Measurements from ENCODE around the gene IFNA2.
"Not testable (repeated sequence)": the region's sequence is repeated elsewhere in the genome, so short reads cannot be mapped to it uniquely, and the experiment has no call there.

Gene IFNA2

DNA sequence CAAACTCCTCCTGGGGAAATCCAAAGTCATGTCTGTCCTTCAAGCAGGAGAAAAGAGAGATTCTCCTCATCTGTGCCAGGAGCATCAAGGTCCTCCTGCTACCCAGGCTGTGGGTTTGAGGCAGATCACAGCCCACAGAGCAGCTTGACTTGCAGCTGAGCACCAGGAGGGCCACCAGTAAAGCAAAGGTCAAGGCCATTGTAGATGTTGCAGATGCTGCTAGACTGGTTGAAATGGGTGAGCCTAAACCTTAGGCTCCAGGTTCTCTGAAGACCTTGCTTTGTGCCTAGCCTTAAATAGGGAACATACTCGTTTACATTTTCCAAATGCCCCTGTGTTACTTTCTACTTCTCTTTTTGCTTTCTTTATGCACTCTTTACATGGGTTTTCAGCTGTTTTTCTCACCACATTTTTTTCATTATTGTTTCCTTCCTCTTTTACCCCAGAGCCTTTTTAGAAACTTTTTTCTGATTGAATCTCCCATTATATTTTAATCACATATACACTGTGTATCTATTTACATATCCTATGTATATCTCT lies at the start of gene IFNA2:
IFNA2 (minus strand) TSS at position 268 of the 540 bp plus-strand sequence; CDS start at position 199, 69 bp downstream.
- no peak for ATAC-seq
- DNase-seq = no peak

DNA sequence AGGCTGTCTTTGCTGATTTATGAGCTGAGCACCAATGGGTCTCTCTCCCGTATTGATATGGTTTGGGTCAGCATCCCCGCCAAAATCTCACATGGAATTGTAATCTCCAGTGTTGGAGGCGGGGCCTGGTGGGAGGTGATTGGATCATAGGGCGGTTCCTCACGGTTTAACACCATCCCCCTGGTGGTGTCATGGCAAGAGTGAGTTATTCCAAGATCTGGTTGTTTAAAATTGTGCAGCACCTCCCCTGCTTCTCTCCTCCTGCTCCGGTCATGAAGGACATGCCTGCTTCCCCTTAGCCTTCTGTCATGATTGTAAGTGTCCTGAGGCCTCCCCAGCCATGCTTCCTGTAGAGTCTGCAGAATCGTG lies 49.8 kb upstream of the IFNA2 start:
- not testable (repeated sequence) for DNase-seq, ATAC-seq

DNA sequence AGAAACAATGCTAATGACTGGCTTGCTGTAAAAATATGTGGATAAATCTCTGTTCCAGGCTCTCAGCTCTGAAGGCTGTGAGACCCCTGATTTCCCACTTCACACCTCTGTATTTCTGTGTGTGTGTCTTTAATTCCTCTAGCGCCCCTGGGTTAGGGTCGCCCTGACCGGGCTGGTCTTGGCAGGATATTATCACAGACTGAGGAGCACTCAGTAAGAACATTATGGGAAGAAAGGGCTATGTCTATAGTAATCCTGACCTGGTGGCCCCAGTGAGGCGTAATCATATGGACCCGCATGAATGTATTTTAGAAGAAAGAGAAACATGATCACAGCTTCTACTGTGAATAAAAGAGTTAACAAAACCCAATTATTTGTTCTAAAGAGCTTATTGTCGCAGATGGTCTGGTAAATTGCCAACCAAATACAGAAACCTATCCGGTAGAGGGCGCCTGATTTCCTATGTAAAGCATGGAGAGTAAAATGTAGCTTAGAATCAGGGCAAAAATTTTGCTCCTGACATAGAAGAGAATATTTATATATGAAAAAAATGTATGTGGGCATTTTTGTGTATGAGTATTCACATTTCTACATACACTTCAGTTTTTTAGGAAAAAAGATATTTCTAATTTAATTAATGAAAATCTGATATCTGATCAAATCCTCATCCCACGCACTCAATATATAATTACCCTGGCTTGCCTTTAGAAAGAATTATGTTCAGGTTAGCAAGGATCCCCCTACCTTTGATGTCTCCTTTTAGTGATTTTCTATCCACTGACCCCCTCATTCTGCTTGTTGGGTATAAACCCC lies 49.2 kb upstream of the IFNA2 start:
- ATAC-seq (no peak), DNase-seq (peak; percentile 62)

DNA sequence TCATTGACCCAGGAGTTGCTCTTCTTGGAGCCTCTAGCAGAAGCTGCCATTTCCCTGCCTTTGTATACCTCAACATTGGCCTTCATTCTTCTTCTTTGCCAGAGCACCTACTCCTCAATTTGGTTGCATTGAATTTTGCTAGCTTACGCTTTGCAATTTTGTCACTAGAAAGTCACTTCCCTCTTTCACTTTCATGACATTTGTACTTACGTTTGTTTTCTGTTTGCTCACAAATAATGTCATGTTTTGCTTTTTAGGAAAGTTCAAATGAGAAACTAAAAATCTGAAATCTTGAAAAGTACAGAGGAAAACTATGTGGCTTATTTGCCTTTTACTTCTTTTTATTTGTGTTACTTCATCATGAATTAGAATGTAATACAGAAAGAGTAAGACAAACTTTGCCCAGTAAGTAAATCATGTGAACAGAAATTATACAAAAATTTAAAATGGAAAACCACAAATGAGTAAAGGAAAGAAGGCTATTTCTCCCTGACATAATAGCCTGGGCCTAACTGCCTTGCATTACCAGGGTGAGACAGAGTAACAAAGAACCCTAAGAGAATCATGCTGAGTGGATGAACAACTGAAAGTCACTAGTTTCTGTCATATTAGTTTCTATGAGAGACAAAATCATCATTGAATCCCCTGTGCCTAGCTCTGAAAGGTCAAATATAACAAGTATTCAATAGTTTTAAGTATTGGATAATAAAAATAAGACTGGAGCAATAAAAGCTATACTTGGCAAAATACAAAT lies 47.7 kb upstream of the IFNA2 start:
- DNase-seq = no peak
- no peak for ATAC-seq

DNA sequence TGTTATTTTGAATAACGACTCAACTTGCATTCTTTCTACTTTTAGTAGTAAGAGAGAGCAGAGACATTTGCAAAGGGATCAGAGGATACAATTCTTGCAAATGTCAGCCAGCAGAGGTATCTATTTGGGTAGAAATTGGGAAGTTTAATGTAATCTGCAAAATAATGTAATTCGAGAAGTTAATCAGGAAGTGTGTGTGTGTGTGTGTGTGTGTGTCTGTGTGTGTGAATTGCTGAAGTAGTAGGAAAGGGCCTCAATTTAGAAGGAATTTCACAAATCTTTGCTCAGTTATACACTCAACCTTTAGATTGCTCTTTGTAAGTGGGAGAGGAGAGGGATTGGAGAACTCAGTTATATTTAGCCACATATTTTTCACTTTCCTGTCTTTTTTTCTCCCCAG lies 44.0 kb upstream of the IFNA2 start:
- ATAC-seq (no peak), DNase-seq (no peak)

DNA sequence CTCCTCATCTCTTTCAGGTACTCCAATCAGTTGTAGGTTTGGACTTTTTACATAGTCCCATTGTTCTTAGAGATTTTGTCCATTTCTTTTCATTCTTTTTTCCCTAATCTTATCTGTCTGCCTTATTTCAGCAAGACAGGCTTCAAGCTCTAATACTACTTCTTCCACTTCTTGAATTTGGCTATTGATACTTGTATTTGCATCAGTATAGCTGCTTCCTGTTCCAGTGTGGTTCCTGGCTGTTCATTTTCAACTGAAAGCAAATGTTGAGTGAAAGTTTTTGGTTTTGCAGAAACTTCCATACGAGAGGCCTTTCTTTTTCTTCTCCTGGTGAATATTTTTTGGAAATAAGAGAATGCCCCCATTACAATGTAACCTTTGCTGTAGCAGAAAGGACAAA lies 43.0 kb upstream of the IFNA2 start:
- no peak for ATAC-seq

DNA sequence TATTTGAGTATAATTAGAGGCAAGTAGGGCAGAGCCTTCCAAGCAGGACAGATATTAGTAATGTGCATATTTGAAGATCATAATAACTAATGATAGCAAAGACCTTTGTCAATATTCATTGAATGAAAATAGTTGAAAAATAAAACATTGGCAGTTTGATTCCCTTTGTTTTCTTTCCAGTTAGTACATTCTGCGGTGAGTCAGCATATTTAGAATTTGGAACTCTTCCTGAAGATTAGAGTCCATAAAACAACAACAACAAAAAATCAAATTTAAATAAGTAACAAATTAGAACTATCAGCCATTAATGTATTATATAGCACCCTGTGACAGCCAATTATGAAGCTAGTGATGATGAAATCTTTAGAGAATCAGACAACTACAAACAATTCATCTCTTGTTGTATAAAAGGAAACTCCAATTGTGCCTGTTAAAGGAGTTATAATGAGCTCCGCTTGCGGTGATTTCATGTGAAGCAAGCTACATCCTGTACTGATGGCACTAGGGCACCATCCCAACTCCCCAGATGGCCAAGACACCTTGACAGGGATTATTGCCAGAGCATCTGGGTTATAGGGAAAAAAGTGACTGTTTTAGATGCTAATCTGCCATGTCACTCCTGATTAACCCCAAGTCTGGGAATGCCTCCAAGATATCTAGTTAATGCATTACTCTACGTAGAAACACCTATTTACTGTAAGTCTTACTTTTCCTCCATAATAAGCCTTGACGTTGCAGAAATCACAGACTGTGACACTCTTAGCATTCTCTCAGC lies 30.5 kb upstream of the IFNA2 start:
- ATAC-seq (no peak), DNase-seq (no peak)

More for the DNA sequence above, 43.0 kb upstream of the IFNA2 start:
- DNase-seq = no peak

DNA sequence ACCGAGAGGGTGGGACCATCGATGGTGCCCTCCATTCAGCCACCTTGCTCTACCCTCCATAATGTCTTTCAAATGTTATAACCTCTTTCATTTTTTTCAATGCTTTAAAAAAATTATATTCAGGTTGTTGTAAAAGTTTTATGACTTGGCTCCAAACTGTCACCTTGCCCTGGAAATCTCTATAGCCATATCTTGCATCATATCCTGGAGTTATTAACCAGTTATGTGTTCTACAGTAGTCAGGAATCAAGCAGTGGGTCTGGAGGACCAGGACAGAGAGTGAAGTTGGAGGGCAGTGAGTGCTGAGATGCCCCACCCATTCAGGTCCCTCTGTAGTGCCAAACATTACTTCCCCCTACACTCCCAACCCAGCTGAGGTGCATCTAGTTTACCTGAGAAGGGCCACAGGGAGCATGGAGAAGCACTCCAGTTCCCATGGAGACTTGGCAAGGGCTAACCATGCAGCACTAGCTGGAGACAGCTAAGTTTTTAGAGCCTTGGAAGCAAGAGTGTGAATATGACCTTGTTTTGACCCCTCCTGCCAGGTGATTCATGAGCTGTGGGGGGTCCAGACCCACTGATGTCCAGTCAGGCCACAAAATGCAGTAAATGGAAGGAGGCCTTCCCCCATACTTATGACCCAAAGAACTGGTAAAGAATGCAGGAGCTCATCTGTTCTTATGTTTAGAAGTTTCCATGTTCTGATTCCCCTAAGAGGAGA lies 29.2 kb upstream of the IFNA2 start:
- no peak for ATAC-seq
- DNase-seq = no peak

DNA sequence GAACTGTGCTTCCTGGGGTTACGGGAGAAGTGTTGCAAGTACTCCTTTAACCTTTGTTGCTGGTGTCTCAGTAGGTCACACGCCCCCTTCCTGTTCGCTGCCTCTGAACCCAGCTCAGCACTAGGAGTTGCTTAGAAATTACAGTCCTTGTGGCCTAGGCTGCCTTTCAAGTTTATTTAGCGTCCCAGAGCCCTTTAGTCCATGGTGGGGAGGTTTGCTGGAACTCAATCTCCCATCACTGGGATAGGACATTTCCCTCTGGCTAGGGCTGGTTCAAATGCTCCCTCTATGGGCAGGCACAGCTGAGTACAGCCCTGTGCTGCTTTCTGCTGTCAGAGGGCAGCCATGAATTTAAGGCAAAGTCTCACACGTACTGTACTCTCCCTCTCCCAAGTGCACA lies 28.4 kb upstream of the IFNA2 start:
- DNase-seq (no peak), ATAC-seq (no peak)

DNA sequence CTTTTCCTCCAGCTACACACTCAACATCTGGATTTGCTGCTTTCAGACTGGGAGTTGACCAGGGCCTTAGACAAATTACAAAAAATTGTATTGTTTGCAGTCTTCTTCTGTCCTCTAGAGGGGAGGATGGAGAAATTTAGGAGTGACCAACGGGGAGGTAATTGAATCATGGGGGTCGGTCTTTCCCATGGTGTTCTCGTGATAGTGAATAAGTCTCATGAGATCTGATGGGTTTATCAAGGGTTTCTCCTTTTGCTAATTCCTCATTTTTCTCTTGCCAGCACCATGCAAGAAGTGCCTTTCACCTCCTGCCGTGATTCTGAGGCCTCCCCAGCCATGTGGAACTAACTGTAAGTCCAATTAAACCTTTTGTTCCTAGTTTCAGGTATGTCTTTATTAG lies 28.0 kb upstream of the IFNA2 start:
- no peak for ATAC-seq

DNA sequence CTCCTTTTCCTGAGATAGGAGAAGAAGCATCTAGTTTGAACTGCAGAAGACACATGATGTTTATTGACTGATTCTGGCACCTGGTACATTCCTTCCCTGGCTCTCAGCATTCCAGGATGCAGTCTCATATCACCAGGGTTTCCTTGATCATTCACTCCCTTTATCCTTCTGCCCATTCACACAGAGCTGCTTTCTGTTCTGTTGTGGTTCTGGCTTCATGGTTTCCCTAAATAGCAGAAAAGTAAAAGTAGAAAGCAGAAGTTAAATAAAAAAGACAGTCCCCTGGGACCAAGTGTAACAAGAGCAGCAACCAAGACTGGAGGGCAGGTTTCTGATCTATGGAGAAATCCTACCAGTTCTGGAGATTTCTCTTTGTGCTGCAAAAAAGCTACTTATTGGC lies 26.9 kb upstream of the IFNA2 start:
- DNase-seq (no peak), ATAC-seq (no peak)

More for the DNA sequence above, 28.0 kb upstream of the IFNA2 start:
- no peak for DNase-seq

DNA sequence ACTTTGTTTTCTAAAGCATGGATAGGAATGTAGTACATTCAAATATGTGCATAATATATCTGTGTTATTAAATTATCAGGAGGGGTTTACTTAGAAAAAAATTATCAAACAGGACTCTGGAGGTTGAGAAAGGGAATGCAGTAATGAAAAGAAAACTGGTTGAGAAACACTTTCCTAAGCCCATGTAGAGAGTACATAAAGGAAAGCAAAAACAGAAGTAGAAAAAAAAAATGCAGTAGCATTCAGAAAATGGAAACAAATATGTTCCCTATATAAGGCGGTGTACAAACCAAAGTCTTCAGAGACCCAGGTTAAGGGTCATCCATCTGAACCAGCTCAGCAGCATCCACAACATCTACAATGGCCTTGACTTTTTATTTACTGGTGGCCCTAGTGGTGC lies 23.6 kb upstream of the IFNA2 start, which contains the start of gene IFNA8:
IFNA8 (plus strand) TSS at position 301 of the 400 bp plus-strand sequence; CDS start at position 361, 60 bp downstream.
- no peak for DNase-seq
- ATAC-seq = no peak

DNA sequence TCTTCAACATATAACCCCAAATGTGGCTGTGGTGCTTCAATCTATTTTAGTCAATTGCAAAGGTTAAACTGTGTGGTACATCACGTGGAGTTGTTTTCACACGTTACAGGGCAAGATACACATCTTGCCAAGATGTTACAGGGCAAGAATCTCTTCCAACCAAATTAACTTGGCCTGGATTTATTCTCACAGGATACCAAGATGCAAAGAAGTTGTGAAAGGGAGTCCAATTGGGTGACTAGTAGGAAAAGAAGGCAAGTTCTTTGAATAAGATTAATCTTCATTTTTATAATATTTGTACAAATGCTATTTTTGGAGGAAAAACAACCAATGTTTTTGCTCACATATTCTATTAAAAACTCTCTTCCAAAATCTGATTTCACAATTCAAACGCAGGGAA lies 18.9 kb upstream of the IFNA2 start:
- no peak for ATAC-seq
- DNase-seq = no peak

DNA sequence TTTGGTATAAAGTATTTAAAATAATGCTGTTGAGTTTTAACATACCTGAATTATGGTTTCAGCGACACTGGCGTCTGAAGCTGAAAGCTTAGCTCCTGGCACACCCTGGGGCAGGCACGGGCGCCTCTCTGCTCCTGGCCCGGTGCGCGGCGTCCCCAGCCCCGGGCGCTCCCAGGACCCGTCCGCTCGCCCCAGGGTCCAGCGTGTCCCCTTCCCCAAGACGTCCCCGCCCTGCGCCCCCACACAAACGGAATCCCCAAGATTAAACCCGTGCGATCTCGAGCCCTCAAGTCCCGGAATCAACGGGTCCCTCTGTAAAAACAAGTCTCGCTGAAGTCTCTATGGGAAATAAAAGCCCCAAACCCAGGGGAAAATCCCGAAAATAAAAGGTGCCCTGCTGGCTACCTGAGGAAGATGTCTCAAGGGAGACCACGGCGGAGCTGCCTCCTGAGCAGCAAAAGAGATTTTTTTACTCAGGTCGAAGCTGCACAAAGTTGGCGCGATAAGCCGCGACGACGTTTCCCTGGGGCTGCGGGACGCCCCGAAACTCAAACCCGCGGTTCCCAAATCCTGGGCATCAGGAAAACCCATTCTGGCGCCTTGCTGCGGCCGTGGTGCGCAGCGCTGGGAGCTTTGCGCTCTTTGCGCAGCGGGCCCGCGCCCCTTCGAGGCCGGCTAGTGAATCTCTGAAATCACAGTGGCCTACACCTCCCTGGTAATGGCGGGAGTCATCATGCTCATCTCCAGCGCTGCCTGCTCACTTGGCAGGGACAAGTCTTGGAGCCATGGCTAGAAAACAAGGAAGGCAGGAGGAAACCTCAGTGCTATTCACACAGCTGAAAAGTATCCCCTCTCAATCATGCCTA lies 17.4 kb upstream of the IFNA2 start:
- peak; percentile 65 for ATAC-seq
- peak; percentile 31 for DNase-seq

DNA sequence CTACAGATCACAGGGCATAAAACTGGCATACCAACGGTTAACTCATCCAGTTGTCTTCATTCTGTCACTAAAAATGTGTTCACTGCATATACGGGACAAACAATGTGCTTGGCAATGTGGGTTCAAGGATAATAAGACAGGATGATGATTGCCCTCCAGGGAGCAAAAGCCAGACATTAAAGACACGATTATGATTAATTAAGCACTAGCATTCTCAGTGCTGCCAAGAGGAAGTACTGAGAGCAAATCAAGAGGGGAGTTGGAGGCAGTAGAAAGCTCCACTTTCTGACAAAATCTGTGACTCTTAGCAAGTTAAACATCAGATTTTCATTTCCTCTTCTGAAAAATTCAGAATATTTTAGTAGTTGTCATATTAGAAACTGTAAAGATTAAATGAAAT lies 14.8 kb upstream of the IFNA2 start:
- no peak for DNase-seq
- no peak for ATAC-seq

DNA sequence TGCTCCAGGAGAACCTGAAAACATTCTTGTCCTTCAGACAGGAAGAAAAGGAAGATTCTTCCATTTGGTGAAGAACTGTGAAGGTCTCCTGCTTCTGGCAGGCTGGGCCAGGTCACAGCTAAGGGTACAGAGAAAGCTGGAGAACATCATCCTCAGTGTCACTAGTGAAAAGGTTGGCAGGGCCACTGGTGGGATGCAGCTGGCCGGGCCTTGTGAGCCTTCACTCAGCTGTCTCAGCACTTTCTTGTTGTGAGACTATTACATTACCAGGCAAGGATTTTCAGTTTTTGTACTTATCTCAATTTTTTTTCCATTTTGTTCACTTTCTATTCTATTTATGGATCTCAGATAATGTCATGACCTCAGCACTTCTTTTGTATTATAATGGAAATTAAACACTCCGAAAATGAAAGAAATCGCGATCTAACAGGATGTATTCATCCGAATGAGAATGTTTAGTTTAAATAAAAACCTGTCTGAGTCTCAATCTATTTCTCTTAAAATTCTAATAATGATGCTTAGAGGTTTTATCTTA lies 13.8 kb upstream of the IFNA2 start:
- ATAC-seq (no peak), DNase-seq (no peak)

DNA sequence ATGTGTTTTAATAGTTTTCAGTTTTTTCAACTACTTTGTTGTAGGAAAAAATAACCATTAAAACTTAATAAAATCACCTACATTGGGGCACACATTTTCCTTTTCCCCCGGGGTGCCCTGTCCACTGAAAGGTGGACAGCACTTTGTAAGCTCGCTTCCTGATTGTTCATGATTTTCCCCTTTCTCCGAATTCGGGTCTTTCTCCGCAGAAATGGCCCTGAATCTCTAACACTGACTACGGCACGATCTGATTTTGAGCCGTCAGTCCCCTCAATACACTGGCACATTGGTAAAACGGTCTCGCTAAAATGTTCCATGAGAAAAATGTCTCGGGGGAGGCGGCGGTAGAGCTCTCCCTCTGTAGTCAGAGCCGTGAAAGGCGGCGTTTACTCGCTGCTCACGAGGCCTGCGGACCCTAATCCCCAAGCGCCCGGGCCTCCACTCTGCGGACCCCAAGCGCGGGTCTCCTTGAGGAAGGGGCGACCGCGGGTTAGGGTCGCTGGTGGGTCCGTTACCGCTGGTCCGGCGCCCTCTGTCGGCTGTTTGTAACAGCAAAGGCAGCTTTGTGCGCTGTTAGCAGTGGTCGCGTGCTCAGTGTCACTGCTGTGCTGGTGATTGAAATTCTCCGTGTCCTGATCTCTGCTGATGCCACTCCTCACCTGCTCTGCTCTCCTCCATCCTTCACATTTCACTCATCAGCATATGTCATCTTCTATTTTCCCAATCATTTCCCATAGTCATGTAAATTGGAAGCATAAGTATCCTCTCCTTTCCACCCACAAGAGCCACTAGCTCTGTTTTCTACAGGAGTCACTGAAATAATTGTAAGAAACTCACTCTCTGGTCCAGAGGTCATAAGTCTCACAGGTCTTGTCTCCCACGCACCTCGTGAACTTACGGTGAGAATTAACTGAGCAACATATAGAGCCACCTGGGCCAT lies 10.8 kb upstream of the IFNA2 start:
- DNase-seq = peak; percentile 75
- ATAC-seq = peak; percentile 81

DNA sequence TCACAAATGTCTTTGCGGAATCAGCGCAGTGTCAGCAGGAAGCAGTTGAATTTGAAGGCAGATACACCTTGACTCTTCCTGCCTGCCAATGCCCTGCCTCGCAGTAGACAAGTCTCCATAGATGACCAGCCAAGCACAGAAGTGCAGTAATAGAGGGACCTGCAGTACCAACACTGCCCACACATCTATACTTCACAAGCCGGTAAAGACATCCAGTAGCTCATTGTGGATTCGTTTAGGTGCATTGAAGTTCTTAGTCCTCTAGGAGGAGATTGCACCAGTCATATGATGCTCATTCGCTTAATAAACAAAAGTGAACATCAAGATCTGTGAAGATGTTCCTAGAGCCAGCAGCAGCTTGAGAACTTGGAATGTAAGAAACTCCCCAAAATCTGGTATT lies 7.1 kb upstream of the IFNA2 start:
- ATAC-seq (peak; percentile 43), DNase-seq (no peak)

DNA sequence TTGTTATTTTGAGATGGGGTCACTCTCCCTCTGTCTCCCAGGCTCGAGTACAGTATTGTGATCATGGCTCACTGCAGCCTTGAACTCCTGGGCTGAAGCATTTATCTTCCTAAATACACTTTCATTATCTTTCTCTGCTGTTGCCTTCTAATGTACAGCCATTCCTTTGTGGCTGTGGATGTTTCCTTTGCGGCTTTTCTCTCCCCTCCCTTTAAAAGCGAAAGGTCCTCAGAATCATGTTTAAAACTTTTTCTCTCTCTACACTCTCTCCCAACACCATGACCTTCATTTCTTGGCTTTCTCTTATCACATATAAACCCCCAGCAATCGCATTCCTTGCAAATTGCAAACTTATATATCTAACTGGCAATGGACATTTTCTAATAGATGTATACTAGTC lies 1.6 kb downstream of the IFNA2 start:
- DNase-seq (no peak), ATAC-seq (no peak)

All from stimulated activated naive CD8-positive, alpha-beta T cell treated with anti-CD3 and anti-CD28 coated beads, Interleukin-15, Interleukin-2, amounts not matched to agents 100 U/mL and 50 U/mL, for 24 hours (primary cell).